GM21381 (cell line): Measurements from ENCODE around the gene SH3BP4.

ENCODE experiments used
- ATAC-seq: cut with Tn5 transposase; IDR thresholded peaks from one replicate; pipeline ENCODE4 v1.9.1; 2021; ENCODE audit warnings: mild to moderate bottlenecking, moderate library complexity; ENCODE audit not compliant: unreplicated experiment

The SH3BP4 gene

GRCh38 chr2:235037604-235038166, 85.9 kb downstream of the SH3BP4 start:
- no peak for ATAC-seq

DNA sequence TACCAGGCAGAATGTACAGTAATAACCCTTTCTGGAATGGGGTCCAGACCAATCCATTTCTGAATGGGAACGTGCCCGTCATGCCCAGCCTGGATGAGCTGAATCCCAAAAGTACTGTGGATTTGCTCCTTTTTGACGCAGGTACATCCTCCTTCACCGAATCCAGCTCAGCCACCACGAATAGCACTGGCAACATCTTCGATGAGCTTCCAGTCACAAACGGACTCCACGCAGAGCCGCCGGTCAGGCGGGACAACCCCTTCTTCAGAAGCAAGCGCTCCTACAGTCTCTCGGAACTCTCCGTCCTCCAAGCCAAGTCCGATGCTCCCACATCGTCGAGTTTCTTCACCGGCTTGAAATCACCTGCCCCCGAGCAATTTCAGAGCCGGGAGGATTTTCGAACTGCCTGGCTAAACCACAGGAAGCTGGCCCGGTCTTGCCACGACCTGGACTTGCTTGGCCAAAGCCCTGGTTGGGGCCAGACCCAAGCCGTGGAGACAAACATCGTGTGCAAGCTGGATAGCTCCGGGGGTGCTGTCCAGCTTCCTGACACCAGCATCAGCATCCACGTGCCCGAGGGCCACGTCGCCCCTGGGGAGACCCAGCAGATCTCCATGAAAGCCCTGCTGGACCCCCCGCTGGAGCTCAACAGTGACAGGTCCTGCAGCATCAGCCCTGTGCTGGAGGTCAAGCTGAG, 89.6 kb downstream of the SH3BP4 start:
- ATAC-seq, result no peak

- ATAC-seq, result no peak
These were observed 90.2 kb downstream of the SH3BP4 start for GRCh38 chr2:235041918-235042575.

GRCh38 chr2:235042576-235043515, 91.0 kb downstream of the SH3BP4 start:
- ATAC-seq, result no peak

DNA sequence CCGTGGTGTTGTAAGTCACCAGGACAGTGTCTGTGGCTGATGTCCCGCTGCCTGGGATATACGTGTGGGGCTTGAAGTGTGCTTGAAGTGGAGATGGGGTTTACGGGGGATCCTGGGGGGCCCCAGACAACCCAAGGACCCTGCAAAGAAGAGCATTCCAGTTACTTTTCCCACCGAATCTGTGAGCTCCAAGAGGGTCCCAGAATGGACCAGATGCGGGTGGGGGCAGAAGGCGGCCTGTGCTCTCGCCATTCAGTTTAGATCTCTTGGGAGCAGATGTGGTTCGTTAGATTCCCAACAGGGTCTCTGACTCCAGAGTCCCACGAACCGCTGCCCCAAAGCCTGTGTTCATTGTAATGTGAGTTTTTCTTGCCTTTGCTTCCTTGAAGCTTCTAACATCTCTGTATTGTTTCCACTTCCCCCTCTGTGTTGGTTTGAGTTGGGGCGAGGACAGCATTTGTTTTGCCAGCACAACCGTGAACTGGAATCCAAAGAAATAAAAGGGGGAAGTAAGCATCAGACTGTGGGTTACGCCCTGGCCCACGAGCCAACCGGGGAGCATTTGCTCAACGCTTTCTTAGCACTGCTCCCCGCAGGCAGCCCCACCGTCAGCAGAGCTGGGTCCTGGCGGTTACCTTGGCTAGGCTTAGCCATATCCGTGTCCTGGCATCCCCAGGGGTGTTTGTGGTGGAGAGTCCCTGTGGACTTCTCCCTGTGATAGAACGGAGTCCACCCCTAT, 92.1 kb downstream of the SH3BP4 start:
- no peak for ATAC-seq

DNA sequence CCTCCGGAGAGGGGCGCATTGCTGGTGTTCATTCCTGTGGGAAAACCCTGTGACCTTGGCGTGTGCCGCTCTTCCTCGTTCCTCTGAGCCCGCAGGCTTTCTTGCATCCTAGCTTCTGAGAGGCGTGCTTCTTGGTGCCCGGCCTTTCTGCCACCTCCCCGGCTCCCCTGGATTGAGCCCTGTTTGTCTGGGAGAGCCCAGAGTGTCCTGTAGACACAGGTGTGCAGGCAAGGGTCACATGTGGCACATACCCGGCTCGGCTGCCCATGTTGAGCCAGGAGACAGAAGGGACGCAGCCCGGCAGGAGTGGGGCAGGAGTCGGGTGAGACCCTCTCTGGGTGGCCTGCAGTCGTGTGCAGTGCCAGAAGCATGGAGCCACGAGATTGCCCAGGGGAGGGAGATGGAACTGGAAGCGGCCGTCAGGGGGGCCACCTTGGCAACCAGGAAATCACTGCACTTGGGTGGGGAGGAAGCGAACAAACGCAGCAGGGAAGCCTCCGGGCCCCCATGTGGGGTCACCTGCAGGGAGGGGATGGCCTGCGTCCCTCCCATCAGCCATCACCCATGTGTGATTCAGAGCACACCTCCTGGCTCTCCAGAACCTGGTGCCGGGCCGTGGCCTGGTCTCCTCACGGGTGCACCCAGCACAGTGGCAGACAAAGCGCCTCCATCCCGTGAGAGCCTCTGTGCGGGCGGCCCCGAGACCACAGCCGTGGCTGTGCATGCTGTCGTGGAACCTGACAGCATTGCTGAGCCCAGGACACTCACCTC, 92.9 kb downstream of the SH3BP4 start:
- ATAC-seq, result peak; percentile 13

GRCh38 chr2:235045336-235045972, 93.6 kb downstream of the SH3BP4 start:
- ATAC-seq, result peak; percentile 92

- no peak for ATAC-seq
These were observed 94.1 kb downstream of the SH3BP4 start for GRCh38 chr2:235045973-235046343.

DNA sequence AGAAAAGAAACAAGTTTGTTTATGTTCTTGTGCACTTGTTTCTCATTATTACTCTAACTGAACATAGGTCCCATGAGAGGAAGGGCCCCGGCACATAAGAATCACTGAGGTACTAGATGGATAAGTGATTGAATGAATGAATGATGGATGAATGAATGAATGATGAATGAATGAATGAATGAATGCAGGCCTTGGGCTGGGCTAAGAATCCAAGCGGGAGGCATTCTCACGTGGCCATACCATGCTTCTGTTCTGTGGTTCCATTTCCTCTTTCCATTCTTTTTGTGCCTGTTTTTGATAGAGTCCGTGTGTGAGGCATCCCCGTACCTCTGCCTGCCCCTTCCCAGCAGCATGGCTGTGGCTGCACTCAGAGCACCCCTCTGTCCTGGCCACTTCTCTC, 94.8 kb downstream of the SH3BP4 start:
- no peak for ATAC-seq

GRCh38 chr2:235047171-235048160, 95.6 kb downstream of the SH3BP4 start:
- ATAC-seq, result no peak

DNA sequence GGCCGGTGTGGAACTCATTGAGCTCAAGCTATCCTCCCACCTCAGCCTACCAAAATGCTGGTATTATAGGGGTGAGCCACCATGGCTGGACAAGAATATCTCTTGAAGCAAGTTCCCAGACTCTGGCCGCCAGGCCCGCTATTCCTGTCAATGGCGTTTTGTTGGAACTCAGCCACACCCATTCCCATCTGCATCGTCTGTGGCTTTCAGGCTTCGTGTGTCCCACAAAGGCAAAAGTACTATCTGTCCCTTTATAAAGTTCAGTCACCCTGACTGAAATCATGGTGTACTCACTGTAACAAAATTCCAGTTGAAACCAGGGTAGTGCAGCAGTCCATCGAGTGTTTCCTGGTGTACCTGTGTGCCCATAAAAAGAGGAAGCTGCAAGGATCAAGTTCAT, 96.7 kb downstream of the SH3BP4 start:
- ATAC-seq, result no peak

DNA sequence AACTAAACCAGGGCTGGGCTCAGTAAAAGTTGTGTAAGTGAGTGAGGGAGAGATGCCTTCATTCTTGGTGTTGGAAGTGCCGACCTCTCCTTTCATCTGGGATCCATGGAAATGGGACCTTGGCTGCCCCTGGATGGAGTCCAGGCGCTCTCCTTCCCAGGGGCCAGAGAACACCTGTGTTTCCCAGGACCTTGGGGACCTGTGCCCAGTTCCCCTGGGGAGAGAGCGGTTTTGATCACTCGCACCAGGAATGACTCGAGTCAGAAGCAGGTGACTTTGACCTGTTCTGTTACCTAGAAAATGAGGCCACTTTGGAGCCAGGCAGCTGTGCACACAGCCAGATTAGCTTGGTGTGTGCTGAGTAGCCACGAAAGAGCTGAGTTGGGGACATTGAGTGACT, 97.3 kb downstream of the SH3BP4 start:
- ATAC-seq, result no peak

- ATAC-seq, result no peak
These were observed 97.9 kb downstream of the SH3BP4 start for GRCh38 chr2:235049719-235050118.

- no peak for ATAC-seq
These were observed 99.1 kb downstream of the SH3BP4 start for GRCh38 chr2:235050980-235051351.

DNA sequence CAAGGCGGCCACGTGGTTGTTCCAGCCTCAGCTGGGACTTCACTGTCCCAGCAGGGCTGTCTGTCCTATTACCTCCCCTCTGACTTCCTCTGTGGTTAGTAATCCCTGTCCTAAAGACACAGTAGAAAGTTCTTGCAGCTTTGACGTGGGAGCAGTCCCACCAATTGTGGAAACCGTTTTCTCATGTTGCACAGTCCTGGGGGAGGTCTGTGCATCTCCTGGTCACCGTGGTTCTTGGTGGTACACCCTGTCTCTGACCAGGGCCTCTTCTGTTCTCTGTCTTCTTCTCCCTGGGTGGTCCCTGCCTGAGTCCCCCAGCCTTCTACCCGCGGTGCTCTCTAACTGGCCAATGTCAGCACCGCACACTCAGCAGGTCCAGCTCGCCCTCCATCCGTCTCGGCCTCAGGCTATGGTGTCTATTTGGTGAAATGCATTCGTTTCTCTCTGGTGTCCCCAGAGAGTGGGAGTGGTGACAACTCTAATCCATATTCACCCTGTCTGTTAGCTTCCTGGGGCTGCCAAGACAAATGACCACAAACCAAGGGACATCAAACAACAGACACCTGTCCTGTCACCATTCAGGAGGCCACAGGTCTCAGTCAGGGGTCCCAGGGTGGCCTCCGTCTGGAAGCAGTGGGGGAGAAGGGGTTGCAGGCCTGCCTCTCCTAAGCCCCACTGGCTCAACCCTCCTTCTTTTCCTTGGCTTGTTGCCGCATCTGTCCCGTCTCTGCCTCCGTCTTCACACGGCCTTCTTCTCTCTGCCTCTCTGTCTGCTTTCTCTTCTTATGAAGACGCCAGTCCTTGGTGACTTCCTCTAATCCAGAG, 99.8 kb downstream of the SH3BP4 start:
- no peak for ATAC-seq

- no peak for ATAC-seq
These were observed 100.9 kb downstream of the SH3BP4 start for GRCh38 chr2:235052514-235053354.

DNA sequence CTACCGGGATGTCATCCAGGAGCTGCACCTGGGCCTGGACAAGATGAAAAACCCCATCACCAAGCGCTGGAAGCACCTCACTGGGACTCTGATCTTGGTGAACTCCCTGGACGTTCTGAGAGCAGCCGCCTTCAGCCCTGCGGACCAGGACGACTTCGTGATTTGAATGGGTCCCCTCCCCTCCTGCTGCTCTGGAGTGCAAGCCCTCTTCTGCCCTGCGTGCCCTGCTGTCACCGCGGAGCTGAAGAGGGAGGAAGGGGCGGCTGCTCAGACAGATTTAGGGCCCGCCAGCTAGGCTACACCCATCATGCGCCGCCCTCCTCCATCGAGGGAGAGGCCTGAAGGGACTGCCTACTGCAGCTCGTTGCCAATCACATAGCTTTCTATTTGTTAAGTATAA, 101.8 kb downstream of the SH3BP4 start:
- ATAC-seq, result no peak
